NCI-H1417 treated with DMSO at 0.1 percent for 48 hours (cell line): Measurements from ENCODE around the gene FOSL2.

Experiments
- DNase-seq: peaks from one replicate; lab custom pipeline; 2025; lab: John Stamatoyannopoulos, UW

FOSL2 gene

GRCh38 chr2:28392297-28393113 lies at the start of gene FOSL2:
FOSL2 (plus strand) TSS chr2:28392858; CDS start chr2:28393721, 863 bp downstream.
- DNase-seq, result peak; percentile 90

DNA sequence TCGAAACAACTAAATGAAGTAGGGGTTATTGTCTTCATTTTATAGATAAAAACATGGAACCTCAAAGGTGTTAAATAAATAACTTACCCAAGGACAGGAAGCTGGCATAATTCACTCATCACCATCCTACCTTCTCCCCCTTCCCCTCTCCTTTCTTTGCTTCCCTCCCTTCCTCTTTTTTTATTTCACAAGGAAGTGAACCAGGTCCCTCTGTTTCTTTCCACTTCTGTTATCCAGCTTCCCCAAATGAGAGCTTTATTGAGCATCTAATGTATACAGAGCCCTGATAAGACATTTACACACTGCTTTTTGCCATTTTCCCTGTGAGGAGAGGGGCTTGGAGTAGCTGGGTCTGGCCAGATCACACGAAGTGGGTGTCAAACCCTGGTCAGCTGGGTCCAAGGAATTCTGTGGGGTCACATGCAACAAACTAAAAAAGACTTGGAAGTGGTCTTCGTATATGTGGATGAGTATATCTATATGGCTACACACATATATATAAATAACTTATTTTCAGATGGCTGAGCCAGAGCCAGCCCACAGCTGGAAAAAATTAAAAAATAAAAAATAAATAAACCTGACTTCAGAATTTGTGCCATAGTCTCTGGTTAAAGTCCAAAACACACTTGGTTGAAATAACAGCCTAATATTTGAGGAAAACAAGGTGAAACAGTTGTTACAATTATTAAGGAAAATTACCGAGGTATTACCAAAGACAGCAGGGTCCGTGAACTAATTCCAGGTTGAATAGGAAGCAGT lies 49.3 kb upstream of the FOSL2 start:
- DNase-seq, result no peak

DNA sequence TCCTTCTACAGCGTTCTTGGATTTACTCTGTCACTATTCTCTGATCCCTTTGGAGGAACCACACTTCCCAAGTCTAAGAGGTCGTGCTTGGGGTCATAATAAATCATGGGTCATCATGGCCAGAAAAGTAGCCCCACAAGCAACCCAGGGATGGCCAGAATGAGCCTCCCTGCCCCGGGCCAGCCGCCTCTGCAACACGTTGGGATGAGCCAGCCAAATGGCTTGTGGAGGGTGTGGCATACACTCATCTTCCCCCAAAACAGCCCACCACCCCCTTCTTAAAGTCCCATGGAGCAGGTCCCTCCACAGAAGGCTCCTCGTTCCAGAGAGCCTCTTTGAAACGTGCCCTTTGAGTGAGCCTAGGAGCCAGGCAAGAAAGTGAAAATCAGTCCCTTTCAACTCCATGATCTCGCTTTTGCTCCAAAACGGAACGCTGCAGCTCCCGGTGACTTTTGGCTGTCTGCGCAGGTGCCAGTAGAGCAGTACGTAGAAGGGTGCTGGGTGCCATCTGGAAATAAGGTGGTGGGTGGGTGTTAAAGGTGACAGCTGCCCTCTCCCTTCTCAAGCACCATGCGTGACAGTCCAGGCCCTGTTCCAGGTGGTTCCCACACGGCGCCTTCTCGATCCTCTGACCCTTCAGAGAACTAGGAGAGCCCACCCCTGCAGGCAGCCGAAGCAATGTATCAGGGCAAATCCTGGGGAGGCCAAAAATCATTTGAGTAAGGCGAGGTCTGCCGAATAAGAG lies 48.5 kb upstream of the FOSL2 start:
- no peak for DNase-seq

GRCh38 chr2:28344756-28345373 lies 47.8 kb upstream of the FOSL2 start:
- no peak for DNase-seq

DNA sequence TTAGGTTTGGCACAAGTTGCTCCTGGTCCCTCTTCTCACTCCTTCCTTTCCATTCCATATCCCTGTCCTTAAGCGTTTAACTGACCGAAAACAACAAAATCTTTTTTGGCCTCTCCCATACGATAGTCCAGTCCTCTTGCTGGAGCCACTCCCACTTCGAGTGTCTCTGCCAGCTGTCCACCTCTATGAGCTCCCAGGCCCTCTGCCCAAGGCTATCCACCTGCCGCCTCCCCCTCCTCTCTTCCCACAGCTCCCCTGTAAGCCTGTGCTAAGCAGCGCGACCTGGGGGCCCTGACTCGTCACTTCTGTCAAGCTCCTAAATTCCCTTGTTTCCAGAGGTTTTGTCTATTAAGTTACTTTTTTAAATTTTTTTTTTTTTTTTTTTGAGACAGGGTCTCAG lies 47.0 kb upstream of the FOSL2 start:
- DNase-seq, result no peak

GRCh38 chr2:28346587-28346986 lies 46.1 kb upstream of the FOSL2 start:
- no peak for DNase-seq

GRCh38 chr2:28347193-28347592 lies 45.5 kb upstream of the FOSL2 start:
- no peak for DNase-seq

DNA sequence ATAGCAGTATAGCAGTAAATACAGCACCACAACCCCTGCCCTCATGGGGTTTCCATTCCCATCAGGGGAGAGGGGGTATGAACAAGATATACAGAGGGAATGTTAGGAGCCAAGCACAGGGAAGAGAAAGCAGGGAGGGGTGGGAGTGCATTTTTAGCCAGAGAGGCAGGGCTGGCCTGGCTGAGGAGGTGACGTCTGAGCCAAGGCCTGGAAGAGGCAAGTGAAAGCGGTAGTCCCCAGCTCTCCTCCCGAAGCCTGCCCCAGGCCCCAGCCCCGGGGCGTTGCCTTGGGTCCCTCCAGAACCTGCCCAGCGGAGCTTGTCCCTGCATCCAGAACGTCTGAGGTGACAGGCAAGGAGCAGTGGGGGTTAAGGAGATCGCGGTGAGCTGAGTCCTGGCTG lies 45.1 kb upstream of the FOSL2 start:
- no peak for DNase-seq

DNA sequence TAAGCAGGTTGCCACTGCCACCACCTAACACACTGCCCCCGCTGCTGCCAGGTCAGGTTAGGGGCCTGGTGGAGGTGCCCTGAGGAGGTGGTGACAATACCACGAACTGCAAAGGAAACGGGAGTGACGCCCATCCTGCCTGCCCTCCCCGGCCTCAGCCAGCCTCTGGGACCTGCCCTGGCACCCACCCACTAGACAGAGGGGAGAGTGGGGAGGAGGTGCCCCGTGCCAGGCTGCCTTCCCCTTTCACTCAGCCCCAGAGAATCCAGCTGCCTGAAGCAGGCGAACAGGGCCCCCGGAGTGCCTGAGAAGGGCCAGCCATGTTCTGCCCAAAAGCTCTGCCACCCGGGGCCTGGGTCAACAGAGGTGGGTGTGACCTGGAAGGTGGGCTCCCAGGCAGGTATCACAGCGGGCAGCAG lies 44.5 kb upstream of the FOSL2 start:
- DNase-seq, result no peak

DNA sequence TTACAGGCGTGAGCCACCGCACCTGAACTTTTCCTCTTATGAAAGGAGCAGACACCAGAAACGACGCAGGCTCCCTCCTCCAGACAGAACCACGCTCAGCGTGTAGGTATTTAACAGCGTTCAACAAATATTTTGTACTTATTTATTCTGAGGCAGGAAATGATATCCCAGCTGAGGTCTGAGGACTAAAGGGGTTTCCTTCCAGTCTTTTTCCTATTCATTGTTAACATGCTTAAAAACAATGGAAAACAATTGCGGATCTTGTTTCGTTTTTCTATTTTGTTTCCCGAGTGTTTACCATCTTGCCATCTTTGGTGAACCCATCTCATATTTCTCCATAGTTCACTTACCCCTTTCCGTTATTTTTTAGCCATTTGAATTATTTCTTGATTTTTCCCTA lies 43.7 kb upstream of the FOSL2 start:
- DNase-seq, result no peak

GRCh38 chr2:28349546-28350165 lies 43.0 kb upstream of the FOSL2 start:
- no peak for DNase-seq

DNA sequence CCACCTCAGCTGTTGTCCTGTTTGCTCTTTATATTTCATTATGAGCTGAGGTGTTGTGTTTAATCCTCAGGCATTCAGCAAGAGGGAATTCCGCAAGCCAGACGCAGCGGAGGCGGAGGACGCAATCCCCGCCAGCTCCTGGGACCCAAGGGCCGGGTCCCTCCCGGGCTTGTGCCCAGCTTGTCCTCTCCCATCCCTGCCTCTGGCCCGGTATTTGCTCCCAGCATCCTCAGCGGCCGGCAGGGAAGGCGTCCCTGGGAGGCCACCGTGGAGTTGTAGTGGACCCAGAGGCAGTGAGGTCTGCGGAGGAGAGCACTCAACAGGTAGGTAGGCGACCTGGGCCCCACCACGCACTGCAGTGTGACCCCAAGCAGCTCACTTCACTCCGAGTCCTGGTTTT lies 42.5 kb upstream of the FOSL2 start:
- DNase-seq, result no peak

DNA sequence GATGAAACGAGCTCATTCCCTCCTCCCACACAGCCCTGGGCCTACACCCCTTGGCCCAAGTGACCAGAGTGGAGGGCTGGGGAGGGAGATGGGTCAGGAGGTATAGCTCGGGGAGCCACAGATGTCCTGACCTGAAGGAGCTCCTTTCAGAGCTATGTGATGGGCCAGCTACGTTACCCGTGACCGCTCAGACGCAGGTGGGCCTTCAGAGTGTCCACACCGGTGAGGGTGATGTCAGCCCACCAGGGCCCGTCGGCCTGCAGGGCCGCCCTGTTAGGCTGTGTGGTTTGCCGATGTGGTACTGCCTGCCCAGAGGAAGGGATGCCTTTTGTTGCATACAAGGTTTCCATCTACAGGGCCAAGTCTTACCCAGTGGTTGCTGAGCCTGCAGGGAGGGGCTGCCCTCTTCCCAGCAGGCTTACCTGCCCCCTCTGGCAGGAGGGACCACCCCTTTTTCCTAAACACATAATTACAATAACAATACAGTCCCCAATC lies 41.8 kb upstream of the FOSL2 start:
- DNase-seq, result no peak

DNA sequence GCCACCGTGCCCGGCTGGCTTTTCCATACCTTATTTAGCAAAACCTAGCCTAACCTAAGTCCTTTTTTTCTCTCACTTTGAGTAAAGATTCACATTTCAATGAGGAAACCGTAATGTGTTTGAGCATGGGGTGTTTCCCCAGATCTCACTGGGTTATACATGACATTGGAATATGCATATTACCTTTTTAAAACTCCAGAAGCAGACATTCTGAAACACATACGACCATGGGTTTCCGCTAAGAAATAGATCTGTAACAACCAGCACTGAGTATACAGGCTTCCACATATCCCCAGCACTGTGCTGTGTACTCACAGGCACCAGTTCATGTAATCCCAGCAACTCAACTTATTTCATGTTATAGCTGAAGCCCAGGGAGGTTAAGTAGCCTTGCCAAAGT lies 41.0 kb upstream of the FOSL2 start:
- no peak for DNase-seq

DNA sequence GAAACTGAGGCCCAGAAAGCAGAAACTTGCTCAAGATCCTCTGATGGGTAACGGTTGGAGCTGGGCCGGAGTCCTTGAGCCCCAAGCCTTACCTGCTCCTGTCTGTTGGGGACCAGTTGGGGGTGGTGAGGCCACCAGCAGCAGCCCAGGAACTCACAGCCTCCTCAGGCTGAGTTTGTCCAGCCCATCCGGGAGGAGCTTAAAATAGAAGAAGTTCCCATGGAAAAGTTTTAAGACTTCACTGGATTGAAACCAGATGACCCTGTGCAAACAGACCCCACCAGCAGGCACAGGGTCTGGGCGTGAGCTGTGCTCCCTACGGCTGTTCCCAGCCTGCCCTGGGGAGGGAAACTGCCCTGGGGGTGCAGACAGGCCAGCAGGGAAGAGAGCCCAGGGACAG lies 40.6 kb upstream of the FOSL2 start:
- DNase-seq, result no peak

DNA sequence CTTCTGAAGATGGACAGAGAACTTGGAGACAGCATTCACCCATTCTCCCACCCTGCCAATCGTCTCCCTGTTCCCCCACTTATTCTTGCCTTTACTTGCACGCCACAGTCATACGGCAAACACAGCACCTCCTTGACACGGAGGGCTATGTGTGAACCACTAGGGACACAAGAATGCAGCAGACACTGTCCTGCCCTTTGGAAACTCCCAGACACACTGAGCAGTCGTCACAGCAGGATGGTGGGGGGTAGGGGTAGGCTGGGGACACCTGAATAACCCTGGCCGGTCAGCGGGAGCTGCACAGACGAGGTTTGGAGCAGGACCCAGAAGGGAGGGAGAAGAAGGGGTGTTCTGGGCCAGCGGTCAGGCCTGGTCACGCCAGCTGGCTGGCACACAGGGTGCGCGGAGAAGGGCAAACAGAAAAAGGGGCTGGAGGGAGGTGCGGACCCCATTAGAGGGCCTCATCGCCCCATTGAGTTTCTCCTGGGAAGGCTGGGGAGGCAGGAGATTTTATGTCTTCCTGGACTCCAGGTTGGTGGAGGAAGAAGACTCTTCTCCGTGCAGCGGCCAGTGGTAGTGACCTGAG lies 40.0 kb upstream of the FOSL2 start:
- DNase-seq, result no peak

DNA sequence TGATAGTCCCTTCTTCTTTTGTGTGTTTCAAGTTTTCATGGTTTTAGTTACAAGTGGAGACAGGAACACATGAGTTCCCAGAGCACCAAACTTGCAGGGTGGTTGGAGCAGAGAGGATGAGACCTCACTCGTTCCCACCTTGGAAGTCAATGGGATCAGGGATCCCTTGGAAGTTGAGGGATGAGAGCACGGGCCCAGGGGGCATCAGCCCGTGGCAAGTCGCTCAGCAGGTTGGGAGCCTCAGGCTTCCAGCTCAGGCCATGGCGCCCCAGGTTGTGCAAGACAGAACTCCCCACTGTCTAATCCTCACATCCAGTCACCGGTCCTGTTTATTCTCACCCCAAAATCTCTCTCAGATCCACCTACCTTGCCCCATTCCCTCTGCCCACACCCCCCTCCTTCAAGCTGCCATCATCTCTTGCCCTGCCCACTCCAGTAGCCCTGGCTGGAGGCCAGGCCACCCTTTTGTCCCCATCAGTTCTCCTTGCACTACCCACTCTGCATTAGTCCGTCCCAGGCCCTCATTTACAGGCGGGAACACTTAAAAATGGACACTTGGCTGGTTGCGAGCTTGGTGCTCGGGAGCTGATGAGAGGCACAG lies 37.6 kb upstream of the FOSL2 start:
- DNase-seq, result no peak

GRCh38 chr2:28355521-28356094 lies 37.0 kb upstream of the FOSL2 start:
- no peak for DNase-seq

DNA sequence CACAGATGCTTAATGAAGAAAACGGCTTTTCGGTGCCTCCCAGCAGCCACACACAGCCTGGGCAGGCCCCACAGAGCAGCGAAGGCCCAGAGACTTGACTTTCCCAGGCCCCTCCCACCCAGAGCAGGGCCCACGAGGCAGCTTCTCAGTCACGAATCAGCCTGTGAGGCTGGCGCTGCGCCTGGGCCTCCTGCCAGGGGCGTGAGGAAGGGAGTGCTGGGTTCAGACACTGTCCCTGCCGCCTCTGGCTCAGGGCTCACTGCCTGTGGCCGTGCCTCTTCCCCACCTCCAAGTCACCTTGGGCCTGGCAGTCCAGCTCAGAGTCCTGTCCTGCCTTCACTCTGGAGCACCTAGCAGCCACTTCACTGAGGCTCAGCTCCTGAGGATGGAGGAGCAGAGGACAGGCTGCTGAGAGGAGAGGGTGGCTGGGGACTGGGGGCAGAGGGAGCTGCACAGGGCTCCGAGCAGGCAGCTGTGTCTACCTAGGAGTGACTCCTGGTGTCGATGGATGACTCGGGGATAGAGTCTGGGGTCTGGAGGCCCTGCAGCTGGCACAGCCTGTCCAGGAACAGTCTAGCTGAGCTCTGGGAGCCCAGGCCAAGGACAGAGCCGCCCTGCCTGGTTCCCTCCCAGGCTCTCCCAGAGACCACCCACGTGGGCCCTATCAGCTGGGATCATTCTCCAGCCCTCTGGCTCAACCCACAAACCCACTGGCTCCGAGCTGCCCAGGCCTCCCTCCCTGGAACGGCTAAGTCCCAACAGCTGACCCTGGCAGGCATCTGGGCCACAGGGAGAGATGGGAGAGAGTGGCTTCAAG lies 36.4 kb upstream of the FOSL2 start:
- DNase-seq, result no peak

DNA sequence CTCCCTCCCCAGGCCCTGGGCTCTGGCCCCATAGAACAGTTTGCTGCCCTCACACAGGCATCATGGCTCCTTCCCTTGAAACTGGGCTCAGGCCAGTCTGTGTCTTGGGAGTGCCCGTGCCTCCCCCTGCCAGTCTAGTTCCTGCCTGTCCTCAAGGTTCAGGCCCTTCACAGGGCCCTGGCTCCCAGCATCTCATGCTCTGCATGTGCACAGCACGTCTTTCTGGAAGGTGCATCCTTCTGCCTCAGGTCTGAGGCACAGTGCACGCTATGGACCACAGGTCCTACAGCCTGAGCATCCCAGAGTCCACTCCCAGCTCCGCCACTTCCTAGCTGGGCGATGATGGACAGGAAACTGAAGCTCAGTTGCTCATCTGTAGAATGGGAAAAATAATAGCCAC lies 35.6 kb upstream of the FOSL2 start:
- no peak for DNase-seq
